CD4-positive, alpha-beta T cell treated with Interleukin-4 for 1 hour (primary cell): ENCODE data around the gene QSOX2.
A peak's percentile ranks its signal among the peaks of the same experiment; 100 is the strongest.
"Not testable (repeated sequence)": the region's sequence is repeated elsewhere in the genome, so short reads cannot be mapped to it uniquely, and the experiment has no call there.

Experiments used
- DNase-seq, 2 donors: peaks; one replicate each; pipeline ENCODE4 v3.0.0-alpha.2; 2020 to 2022

QSOX2 gene

DNA sequence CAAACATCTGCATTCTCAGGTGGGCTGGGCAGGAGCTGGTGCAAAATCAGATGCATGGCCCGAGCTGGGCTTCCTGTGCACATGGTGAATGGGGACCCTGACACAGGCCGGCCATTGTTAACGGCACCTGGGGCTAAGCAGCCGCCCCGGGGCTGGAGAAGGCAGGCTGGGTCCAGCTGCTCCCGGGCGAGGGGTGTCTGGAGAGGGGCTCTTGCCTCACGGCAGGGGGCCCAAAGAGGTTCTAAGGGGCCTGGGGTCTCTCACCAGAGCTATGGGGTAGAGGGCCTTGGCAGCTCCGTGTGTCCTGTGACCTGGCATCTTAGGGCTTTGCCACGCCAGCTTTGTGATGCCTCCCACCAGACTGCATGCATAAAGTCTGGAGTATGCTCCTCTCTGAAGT lies 5.1 kb upstream of the QSOX2 start:
- no peak for DNase-seq

DNA sequence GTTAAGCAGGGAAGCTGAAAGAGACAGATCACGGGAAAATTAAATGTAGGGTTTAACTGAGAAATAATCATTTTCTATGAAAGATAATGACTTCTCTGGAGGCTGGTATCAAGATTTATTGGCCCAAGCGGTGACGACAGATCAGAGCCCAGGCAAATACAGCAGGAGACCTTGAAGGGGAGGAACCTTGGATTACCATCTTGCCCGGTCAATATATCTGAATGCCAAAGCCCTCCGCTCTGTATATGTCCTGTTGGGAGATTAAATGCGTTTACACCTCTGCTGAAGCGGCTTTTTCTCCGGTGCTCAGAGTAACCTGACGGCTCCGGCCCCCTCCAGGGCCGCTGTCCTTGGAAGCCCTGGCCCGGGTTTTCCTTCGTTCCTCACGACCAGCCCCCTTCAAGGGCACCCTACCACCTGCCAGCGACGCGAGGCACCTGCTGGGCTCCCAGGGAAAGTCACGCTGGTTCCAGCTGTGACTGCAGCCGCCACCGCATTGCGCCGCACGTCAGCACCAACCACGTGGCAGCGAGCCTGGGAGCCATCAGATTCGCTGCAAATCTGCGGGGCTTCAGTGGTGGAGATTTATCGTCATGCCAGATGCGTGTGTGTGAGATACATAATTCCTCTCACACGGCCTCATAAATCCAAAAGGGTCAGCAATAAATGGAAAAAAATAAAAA lies 4.4 kb upstream of the QSOX2 start:
- no peak for DNase-seq

DNA sequence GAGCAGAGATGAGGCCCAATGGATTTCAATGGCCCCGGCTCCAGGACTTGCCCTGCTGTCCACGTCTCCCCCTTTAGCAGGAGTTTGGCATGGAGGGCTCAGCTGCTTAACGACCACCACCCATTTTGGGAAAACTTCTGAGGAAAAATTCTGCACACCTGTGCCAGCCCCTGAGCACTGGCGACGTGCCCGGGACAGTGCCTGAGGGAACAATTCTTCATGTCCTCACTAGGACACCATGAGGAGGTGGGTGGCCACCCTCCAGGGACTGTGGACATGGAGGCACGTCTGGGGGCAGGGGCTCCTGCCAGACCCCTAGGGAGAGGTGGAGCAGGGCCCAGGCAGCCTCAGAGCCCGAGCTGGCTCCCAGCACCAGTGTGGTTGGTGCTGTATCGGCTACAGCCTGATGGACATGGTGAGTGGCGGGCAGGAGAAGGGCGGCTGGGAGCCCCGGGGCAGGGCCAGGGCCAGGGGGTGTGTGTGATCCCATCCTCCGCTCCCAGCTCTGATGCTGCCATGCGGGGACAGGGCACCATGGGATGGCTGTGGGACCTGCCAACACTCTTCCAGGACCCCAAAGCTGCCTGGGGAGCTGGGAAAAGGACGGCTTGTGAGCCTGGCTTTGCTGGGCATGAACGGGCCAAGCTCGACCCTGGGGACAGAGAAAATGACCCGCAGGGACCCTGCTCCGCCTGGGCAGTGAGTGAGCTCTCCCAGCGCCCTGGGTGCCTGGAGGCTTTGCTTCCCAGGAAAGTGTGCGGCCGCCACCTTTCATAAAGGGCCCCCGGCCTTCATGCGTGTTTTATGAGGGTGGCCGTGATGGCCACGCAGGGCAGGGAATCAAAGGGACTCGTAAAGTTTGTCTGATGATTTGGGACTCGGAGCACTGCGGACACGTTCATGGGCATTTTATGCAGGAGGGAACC lies 3.6 kb upstream of the QSOX2 start:
- no peak for DNase-seq

DNA sequence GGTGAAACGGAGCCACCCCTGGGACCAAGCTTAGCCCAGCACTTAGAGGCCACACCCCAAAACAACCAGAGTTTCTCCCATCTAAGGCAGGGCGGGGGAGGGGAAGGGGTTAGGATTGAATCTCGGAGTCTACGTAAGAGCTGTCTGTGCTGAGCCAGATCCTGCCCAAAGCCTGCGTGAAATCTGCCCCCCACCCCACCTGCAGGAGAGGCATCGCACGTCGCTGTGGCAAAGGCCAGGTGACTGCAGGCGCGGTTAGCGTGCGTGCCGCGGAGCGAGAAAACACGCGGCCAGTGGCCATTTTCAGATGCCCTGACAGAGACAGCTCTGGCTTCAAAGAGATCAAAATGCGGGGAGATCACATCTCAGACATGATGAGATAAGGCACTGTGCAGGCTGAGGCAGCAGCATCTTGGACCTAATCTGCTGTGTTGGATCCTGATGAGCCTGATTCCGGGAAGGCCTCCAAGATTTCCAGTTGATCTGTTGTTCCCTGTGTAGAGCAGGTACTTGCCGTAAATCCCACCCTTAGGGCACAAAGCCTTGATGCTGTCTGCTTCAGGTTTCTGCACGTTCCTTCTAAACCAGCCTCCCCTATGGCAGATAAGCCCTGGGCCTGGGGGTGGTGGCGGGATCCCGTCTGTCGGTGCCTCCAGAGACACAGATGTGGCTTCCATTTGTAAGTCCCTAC lies 2.5 kb upstream of the QSOX2 start:
- no peak for DNase-seq

DNA sequence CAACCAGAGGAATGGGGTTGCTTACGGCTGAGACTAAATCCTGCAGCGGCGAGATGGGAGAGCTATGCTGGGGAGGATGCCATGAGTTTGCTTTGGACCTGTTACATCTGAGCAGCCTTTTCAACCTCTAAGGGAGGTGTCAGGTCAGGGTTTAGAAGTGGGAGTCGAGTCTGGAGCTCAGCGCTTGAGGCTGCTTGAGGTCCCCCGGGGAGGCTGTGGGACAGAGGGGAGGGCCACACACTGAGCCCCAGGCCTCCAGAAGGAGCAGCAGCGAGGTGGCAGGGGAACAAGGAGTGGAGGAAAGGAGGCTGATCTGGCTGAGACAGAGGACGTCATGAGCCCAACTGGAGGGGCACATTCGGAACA lies 1.9 kb upstream of the QSOX2 start:
- DNase-seq = no peak

DNA sequence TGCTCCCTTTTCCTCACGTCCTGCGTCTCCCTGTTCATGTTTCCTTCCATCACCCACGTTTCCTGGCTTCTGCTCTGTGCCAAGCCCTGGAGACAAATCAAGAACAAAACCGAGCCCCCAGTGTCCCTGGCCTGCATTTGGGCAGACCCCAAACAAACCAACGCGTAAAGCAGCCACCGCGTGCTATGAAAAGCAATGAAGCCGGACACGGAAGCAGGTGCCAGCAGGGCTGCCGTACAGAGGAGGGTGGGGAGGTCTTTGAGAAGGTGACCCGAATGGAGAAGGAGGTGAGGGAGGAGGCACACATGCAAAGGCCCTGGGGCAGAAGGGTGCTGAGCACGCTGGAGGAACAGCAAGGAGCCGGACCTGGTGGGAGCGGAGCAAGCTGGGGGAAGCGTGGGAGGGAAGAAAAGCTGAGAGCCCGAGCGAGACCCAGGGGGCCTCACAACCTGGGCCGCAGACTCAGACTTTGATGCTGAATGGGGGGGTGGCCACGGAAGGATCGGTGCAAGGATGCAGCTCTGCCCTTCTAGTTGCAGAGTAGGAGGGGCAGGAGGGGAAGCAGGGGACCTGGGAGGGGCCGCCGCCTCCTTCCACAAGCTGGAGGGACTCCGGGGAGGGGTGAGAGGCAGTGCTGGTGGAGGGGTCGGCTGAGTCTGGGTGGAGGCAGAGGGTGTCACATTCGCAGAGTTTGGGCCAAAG lies 1.4 kb upstream of the QSOX2 start:
- no peak for DNase-seq

DNA sequence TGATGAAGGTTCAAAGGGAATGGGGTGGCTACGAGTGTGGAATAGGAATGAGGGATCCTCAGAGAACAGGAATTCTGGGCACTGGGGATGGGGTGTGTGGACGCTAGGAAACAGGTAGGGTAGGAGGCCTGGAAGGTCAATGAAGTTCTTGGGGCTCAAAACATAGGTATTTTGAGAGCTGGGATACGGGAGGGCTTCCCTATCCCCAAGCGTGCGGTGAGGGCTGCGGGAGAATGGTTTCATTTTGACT lies 718 bp downstream of the QSOX2 start:
- DNase-seq = no peak

DNA sequence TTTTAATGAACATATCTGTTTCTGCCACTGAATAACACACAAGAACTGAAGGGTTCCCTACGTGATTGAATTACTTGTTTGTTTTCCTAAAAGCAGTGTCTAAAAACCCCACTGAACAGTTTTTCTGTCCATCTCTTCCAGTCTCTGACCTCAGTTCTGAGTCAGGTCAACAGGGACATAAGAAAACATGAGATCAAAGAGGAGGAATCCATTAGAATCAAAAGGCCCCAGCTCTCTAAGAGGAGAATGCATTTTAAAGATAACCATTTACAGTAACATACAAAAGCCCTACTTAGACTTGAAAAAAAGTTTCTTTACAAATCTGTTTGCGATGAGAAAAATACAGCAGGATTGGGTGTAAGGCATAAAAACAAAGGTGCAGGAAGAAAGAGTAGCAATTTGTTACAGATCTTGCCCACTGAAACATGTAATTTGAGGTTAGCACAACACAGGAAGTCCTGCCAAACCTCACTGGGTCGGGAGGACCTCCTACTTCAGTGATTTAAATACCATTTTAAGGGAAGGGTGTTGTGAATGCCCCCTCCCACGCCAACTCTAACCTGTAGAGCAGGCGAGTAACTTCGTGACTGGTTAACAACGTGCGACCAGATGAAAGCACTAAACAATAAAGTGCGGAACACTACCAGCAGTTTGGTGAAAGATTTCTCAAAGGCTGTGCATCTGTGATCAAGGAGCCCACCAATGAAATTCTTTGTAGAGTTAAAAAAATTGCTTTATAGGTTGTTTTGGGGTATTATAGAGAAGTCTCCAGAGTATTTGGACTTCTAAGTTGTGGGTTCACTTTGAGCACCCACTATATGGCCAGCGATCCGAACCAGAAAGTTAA lies 1.3 kb downstream of the QSOX2 start:
- peak; percentile 47 to 62 for DNase-seq

DNA sequence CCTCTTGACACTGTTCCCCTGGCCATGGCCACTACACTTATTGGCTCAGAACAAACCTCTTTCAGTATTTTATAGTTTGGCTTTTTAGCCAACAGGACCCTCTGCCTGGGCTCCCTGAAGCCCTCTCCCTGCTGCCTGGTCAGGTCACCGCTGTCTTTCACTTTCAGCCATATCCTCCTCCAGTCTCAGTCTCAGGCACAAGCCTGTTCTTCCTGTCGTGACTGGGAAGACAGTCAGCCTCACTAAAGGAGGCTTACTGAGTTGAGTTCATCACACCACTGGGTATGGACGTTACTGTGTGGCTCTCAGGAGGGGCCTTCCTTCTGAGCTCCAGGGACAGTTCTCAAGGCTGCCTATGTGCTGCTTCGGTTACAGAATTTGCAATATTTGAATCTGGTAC lies 2.0 kb downstream of the QSOX2 start:
- no peak for DNase-seq

DNA sequence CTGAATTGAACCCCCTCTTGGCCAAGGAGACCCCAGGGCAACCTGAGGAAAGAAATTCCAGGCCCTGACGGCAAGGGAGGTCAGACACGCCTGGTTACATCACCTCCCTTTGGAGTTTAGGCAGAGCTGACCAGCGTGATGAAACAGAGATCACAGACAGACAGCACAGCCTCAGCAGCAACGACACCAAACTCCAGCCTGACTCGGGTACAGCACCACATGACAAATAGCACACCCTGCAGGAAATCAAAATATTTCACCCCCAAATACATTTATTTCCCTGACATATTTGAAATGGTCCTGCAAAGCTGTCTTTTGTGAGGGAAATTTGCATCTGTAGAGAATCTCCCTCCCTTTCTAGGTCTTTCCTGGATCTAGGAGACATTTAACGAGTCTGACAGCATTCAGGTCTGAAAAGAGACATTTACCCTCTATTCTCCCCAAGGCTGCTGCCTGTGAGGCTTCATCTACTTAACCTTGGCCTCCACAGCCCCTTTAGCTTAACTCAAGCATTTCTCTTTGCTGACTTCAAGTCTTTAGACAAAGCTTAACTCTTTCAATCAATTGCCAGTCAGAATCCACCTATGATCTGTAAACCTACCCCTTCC lies 2.6 kb downstream of the QSOX2 start:
- no peak for DNase-seq

DNA sequence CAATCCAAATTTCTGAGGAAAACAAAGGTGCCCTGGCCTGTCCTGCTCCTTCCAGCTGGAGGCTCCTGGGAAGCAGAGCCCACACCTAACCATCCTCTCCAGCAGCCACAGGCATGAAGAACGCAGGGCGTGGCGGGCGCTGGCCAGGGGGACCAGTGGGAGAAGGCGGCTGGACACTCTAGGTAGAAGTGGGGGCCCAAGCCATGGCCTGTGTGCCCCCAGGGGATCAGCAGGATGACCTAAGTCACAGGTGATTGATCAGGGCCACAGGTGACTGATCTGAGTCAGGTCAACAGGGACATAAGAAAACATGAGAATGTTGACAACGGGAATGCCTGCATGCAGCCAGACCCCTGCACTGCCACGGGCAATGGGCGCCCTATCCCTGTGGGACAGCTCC lies 3.4 kb downstream of the QSOX2 start:
- DNase-seq = no peak

DNA sequence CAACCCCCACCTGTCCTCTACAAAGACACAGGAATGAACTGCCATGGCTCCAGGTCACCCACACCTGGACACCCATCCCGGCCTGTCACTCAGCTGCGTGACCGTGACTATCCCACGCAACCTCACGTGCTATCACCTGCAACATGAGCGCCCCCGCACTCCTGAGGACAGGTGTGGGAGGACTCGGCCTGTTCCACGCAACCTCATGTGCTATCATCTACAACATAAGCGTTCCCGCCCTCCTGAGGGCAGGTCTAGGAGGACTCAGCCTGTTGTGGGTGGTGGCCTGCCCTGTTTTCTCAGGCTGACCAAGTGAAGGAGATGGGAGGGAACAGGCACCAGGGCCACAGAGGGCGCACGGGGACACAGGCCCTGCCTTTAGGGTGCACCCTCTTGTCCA lies 4.1 kb downstream of the QSOX2 start:
- no peak for DNase-seq

DNA sequence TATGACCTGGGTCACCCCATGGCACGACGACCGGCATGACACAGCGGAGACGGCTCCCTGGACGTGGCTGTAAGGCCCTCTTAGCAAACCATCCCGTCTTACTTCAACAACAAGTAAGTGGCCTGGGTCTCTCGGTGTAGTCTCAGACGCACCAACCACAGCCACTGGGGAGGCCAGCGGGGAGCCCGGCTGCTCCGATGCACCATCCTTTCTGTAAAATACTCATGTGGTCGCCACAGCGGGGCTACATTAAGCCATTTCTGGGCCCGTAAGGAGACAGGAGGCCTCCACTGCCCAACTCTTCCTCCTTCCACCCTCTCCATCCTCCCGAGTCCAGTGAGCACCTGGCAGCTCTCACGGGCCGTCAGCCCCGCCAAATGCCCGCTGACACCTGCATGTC lies 4.7 kb downstream of the QSOX2 start:
- no peak for DNase-seq

DNA sequence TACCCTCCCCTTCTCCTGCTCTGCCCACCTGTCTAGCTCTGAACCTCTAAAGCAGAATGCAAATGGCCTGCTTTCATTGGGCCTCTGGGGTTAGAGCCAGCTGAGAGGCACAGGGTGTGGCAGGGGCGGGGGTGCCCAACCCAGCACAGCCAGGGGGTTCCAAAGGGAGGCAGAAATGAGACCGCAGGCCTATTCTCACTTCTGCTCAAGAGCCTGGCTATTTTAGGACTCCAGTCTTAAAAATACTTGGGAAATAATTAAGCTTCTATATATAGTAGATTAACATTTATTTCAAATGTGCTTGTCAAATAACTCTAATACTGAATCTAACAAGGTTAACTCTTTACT lies 5.7 kb downstream of the QSOX2 start:
- peak in 1 of 2 donors; percentile 61 for DNase-seq

DNA sequence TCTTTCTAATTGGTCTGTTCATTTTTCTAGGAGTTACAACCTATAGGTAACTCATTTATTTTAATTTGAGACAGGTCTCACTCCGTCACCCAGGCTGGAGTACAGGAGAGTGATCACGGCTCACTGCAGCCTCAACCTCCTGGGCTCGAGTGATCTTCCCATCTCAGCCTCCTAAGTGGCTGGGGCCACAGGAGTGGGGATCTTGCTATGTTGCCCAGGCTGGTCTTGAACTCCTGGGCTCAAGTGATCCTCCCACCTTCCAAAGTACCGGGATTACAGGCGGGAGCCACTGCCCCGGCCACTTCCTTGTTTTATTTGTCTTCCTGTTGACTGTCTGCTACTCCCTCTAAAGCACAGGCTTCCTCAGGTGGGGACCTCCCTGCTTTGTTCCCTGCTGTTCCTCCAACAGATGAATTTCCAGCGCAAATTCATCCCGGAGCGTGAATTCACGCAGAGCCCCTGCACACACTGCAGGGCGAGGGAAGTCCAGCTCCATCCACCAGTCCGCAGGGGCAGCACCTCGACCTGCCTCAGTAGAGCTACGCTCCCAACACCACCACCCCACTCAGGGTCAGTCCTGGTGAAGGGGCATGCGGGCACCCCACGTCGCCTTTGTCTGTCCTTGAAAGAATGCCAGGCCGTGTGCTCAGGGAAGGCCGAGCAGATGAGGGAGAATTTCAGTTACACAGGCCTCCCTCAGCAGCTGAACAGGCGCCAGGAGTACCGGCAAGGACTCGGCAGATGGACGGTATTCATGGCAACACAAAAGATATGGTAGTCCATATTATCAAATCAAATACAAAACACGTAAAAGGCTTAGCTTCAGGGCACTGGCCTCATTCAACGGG lies 6.3 kb downstream of the QSOX2 start:
- no peak for DNase-seq

DNA sequence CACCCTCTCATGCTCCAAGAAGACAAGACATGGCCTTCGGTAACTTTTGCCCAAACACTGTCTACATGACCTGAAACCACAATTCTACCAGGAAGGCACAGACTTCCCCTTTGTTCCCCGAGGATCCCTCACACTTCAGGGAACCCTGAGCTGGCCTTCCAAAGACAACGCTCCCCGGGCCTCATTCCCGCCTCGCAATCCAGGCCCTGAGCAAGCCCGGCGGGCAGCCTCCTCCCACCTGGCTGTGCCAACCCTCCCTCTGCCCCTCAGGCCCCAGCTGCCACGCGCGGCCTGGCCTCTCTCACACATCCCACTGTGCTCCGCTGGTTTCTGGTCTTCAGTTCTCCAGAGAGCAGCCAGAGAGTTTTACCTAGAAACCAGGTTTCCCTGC lies 7.3 kb downstream of the QSOX2 start:
- DNase-seq = no peak

DNA sequence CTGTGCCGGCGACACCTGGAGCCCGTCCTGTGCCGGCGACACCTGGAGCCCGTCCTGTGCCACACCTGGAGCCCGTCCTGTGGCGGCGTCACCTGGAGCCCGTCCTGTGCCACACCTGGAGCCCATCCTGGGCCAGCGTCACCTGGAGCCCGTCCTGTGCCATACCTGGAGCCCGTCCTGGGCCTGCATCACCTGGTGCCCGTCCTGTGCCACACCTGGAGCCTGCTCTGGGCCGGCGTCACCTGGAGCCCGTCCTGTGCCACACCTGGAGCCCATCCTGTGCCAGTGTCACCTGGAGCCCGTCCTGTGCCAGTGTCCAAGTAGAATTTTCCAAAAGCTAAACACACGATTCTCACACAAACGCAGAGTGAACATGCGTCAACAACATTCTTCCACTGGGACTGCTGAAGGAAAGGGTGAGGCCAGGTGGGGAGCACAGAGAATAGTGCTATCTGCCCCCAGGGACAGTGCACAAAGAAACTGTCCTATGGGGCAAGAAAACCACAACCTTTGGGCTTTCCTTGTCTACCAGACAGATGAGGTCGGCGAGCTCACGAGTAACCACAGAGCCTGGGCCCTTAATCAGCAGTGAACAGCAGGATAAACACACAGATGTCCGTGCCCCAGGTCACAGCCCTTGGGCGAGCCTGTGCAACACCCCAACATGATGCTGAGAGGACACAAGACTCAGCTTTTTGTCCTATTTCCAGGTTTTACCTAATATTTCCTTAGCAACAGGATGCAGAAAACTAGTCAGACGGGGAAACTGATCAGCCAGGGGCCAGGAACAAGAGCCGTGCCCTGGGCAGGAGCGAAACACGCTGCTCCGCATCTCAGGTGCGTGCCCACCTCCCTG lies 7.9 kb downstream of the QSOX2 start:
- DNase-seq = no peak

DNA sequence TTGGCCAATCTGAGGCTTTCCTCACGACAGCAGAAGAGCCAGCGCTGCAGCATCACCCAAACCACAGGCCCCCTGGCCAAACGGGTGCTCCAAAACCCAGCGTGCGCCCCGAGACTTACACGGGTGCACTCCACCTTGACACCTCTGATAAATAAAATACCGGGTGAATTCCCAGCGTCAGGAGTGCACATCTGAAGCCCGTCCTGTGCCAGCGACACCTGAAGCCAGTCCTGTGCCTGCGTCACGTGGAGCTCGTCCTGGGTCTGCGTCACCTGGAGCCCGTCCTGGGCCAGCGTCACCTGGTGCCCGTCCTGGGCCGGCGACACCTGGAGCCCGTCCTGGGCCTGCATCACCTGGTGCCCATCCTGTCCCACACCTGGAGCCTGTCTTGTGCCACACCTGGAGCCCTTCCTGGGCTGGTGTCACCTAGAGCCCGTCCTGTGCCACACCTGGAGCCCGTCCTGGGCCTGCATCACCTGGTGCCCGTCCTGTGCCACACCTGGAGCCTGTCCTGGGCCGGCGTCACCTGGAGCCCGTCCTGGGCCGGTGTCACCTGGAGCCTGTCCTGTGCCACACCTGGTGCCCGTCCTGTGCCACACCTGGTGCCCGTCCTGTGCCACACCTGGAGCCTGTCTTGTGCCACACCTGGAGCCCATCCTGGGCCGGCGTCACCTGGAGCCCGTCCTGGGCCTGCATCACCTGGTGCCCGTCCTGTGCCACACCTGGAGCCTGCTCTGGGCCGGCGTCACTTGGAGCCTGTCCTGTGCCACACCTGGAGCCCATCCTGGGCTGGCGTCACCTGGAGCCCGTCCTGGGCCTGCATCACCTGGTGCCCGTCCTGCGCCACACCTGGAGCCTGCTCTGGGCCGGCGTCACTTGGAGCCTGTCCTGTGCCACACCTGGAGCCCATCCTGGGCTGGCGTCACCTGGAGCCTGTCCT lies 8.9 kb downstream of the QSOX2 start:
- not testable (repeated sequence) for DNase-seq
